ENCODE results near the gene EGFR. TPM values are rescaled to one million over a fixed set of nuclear protein-coding genes. Genes with fewer than 3 reads are reported as not detected.

The EGFR gene
- total RNA-seq, 1 donor from 2014 or later: 19.4 TPM

DNA sequence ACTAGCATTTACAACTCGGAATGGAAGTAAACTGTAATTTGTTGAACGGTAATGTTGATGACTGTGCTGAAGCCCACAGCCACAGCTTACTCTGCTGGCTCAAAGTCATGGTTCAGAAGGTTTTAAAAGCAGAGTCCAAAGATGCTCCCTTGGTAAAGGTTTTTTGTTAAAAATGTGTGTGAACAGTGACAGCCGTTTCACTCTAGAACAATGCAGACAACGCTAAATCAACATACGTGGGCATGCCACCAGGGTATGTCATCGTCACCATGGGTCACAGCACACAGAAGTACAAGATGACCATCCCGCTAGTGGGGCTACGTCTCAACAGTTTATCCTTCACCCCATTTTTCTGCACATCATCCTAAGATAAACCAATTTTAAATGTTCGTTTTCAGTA, 239.8 kb downstream of the EGFR start:
- Mint-ChIP-seq H3K36me3 (no peaks in the 10 kb centered on the region), H3K27ac (no peak overlapping the region), H3K4me3 (no peak overlapping the region), H3K27me3 (ENCODE audit: low read depth) (peaks cover 52% of the 10 kb centered on the region), H3K4me1 (peaks cover 7% of the 10 kb centered on the region), H3K9me3 (no peaks in the 10 kb centered on the region)
- TF ChIP-seq CTCF (IDR thresholded peaks at IDR 0.05; ENCODE audit: unreplicated experiment): no peak
- no peak for DNase-seq (ENCODE audit: low spot score in 2 of 2, unreplicated experiment in 2 of 2)

- Mint-ChIP-seq H3K36me3 (no peaks in the 10 kb centered on the region), H3K27ac (no peak overlapping the region), H3K9me3 (no peaks in the 10 kb centered on the region), H3K4me3 (no peak overlapping the region), H3K4me1 (peaks cover 3% of the 10 kb centered on the region), H3K27me3 (ENCODE audit: low read depth) (peaks cover 55% of the 10 kb centered on the region)
- DNase-seq (ENCODE audit: low spot score in 2 of 2, unreplicated experiment in 2 of 2): no peak
- TF ChIP-seq CTCF (IDR thresholded peaks at IDR 0.05; ENCODE audit: unreplicated experiment): no peak
These were observed 241.4 kb downstream of the EGFR start for GRCh38 chr7:55260171-55260570.

- TF ChIP-seq CTCF (IDR thresholded peaks at IDR 0.05; ENCODE audit: unreplicated experiment): no peak
- Mint-ChIP-seq H3K4me3 (no peak overlapping the region), H3K27me3 (ENCODE audit: low read depth) (peaks cover 54% of the 10 kb centered on the region), H3K36me3 (no peaks in the 10 kb centered on the region), H3K4me1 (no peaks in the 10 kb centered on the region), H3K27ac (no peak overlapping the region), H3K9me3 (no peaks in the 10 kb centered on the region)
- DNase-seq (ENCODE audit: low spot score in 2 of 2, unreplicated experiment in 2 of 2): peak in 1 of 2 experiments; percentile 19
These were observed 242.0 kb downstream of the EGFR start for GRCh38 chr7:55260676-55261385.

Measured in mesothelial cell of epicardium (in vitro differentiated cells).